Measurements from ENCODE around the gene EME2.

DNA sequence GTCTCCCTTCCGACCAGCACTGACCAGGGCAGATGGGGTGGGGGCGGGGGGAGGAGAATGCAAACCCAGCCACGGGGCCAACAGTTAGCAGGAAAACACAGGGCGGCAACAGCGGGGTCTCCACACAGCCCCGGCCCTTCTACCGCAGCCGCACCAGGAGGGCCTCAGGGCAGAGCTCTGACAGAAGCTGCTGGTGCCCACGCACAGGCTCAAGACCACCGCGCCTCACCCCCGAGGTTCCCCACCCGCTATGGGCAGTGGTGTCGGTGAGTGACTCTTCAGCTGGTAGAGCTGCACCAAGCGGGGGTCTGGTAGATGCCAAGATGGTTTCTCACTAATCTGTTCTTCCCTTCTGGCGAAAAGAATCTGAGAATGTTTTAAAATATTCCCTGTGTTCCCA lies 37.9 kb downstream of the EME2 start:
- TF ChIP-seq EGR1 (IDR thresholded peaks at IDR 0.05) = no peak
- TF ChIP-seq, protein P1, sequence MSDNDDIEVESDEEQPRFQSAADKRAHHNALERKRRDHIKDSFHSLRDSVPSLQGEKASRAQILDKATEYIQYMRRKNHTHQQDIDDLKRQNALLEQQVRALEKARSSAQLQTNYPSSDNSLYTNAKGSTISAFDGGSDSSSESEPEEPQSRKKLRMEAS (IDR thresholded peaks at IDR 0.05) = no peak
- TF ChIP-seq EP300 (IDR thresholded peaks at IDR 0.05; ENCODE audit: borderline replicate concordance) = no peak
- no peak for TF ChIP-seq CEBPB (IDR thresholded peaks at IDR 0.05)
- TF ChIP-seq, protein P2, sequence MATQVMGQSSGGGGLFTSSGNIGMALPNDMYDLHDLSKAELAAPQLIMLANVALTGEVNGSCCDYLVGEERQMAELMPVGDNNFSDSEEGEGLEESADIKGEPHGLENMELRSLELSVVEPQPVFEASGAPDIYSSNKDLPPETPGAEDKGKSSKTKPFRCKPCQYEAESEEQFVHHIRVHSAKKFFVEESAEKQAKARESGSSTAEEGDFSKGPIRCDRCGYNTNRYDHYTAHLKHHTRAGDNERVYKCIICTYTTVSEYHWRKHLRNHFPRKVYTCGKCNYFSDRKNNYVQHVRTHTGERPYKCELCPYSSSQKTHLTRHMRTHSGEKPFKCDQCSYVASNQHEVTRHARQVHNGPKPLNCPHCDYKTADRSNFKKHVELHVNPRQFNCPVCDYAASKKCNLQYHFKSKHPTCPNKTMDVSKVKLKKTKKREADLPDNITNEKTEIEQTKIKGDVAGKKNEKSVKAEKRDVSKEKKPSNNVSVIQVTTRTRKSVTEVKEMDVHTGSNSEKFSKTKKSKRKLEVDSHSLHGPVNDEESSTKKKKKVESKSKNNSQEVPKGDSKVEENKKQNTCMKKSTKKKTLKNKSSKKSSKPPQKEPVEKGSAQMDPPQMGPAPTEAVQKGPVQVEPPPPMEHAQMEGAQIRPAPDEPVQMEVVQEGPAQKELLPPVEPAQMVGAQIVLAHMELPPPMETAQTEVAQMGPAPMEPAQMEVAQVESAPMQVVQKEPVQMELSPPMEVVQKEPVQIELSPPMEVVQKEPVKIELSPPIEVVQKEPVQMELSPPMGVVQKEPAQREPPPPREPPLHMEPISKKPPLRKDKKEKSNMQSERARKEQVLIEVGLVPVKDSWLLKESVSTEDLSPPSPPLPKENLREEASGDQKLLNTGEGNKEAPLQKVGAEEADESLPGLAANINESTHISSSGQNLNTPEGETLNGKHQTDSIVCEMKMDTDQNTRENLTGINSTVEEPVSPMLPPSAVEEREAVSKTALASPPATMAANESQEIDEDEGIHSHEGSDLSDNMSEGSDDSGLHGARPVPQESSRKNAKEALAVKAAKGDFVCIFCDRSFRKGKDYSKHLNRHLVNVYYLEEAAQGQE (IDR thresholded peaks at IDR 0.05; ENCODE audit: low read depth) = no peak
- no peak for TF ChIP-seq RAD21 (IDR thresholded peaks at IDR 0.05; ENCODE audit: low read depth)
- TF ChIP-seq, protein P3, sequence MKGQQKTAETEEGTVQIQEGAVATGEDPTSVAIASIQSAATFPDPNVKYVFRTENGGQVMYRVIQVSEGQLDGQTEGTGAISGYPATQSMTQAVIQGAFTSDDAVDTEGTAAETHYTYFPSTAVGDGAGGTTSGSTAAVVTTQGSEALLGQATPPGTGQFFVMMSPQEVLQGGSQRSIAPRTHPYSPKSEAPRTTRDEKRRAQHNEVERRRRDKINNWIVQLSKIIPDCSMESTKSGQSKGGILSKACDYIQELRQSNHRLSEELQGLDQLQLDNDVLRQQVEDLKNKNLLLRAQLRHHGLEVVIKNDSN (IDR thresholded peaks at IDR 0.05) = no peak
- no peak for TF ChIP-seq TAF1 (IDR thresholded peaks at IDR 0.05; ENCODE audit: low read depth)
- TF ChIP-seq FOXM1 (IDR thresholded peaks at IDR 0.05; ENCODE audit: borderline replicate concordance, low read depth) = no peak
- no peak for TF ChIP-seq TCF12 (IDR thresholded peaks at IDR 0.05; ENCODE audit: low read depth)

Measured in Ishikawa (cell line).